GM23338 (cell line): ENCODE measurements around the gene KCNA3.

ENCODE experiments used
- STAT1 ChIP-seq: IDR thresholded peaks from one replicate; pipeline ENCODE4 v1.6.1; 2016; ENCODE audit warnings: antibody characterized with exemption; ENCODE audit not compliant: unreplicated experiment
- TF ChIP-seq, protein P1 (sequence below), 2 experiments: fragments of 200-600 bp in 1 of 2; sonication (generic) in 1 of 2; conservative IDR thresholded peaks; 2 replicates each; pipeline versions ENCODE4 v1.5.1 to v1.6.1; 2016 to 2017; ENCODE audit warnings: antibody characterized with exemption in 2 of 2, low read depth in 2 of 2, mild to moderate bottlenecking in 2 of 2, moderate library complexity in 1 of 2

DNA sequence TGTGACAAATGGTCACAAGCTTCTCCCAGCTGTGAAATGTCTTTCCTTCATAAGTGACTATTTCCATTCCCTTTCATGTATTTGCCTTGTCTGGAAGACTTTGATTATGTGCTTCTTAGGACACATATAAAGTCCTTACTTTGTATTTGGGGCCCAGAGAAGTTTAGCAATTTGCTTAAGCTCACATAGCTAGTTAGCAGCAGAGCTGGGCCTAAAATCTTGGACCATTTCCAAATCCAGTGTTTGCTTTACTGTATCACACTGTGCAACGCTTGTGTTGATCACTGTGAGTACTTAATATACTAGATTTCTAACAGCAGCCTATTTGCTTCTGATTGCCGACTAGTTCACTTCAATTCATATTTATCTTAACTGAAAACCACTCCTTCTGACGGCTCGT is 2.2 kb upstream of the KCNA3 start:
- TF ChIP-seq, protein P1, sequence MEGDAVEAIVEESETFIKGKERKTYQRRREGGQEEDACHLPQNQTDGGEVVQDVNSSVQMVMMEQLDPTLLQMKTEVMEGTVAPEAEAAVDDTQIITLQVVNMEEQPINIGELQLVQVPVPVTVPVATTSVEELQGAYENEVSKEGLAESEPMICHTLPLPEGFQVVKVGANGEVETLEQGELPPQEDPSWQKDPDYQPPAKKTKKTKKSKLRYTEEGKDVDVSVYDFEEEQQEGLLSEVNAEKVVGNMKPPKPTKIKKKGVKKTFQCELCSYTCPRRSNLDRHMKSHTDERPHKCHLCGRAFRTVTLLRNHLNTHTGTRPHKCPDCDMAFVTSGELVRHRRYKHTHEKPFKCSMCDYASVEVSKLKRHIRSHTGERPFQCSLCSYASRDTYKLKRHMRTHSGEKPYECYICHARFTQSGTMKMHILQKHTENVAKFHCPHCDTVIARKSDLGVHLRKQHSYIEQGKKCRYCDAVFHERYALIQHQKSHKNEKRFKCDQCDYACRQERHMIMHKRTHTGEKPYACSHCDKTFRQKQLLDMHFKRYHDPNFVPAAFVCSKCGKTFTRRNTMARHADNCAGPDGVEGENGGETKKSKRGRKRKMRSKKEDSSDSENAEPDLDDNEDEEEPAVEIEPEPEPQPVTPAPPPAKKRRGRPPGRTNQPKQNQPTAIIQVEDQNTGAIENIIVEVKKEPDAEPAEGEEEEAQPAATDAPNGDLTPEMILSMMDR (conservative IDR thresholded peaks at IDR 0.05; ENCODE audit: low read depth in 2 of 2), result no peak
- TF ChIP-seq STAT1, result no peak
